GM23338 (cell line): ENCODE results near the gene BMF.

Experiments used
- CTCF ChIP-seq, 2 experiments: fragments of 200-600 bp in 1 of 2; sonication (generic) in 1 of 2; conservative IDR thresholded peaks; 2 replicates each; pipeline versions ENCODE4 v1.5.1 to v1.6.1; 2016 to 2017; ENCODE audit warnings: antibody characterized with exemption in 2 of 2, low read depth in 2 of 2, mild to moderate bottlenecking in 2 of 2, moderate library complexity in 1 of 2
- POLR2AphosphoS5 ChIP-seq: IDR thresholded peaks from 2 replicates; pipeline ENCODE4 v1.6.1; 2016; ENCODE audit warnings: antibody characterized with exemption, low read depth

- TF ChIP-seq CTCF (conservative IDR thresholded peaks at IDR 0.05; ENCODE audit: low read depth in 2 of 2) = peak; percentile 54 to 60
- peak; percentile 35; the same call in 1 of the 2 replicates for TF ChIP-seq POLR2AphosphoS5
These were observed at the start of gene BMF for GRCh38 chr15:40108855-40109735.
